HG03175 (cell line): ENCODE data around the gene CADPS2.

Source experiments
- ATAC-seq: cut with Tn5 transposase; IDR thresholded peaks from one replicate; pipeline ENCODE4 v1.9.1; 2021; ENCODE audit warnings: mild to moderate bottlenecking, moderate library complexity; ENCODE audit not compliant: unreplicated experiment

CADPS2 gene

GRCh38 chr7:122544463-122544862 lies 341.8 kb downstream of the CADPS2 start:
- ATAC-seq: peak; percentile 87

DNA sequence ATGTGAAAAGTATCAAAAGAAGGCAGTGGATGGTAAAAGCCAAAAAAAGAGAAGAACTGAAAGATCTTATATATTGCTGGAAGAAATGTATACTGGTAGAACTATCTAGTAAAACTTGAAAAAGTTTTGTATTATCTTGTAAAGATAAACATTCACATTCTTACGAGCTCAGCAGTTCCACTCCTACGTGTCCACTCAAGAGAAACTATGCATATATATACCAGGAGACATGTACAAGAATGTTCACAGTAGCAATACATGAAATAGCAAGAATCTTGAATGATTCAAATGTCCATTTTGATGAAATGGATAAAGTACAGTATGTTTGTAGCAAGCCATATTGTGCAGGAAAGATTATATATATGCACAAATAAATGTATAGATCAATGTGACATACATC lies 342.4 kb downstream of the CADPS2 start:
- ATAC-seq: no peak

- no peak for ATAC-seq
Observed at GRCh38 chr7:122543166-122543565, 343.1 kb downstream of the CADPS2 start.

GRCh38 chr7:122535086-122535485 lies 351.2 kb downstream of the CADPS2 start:
- no peak for ATAC-seq

DNA sequence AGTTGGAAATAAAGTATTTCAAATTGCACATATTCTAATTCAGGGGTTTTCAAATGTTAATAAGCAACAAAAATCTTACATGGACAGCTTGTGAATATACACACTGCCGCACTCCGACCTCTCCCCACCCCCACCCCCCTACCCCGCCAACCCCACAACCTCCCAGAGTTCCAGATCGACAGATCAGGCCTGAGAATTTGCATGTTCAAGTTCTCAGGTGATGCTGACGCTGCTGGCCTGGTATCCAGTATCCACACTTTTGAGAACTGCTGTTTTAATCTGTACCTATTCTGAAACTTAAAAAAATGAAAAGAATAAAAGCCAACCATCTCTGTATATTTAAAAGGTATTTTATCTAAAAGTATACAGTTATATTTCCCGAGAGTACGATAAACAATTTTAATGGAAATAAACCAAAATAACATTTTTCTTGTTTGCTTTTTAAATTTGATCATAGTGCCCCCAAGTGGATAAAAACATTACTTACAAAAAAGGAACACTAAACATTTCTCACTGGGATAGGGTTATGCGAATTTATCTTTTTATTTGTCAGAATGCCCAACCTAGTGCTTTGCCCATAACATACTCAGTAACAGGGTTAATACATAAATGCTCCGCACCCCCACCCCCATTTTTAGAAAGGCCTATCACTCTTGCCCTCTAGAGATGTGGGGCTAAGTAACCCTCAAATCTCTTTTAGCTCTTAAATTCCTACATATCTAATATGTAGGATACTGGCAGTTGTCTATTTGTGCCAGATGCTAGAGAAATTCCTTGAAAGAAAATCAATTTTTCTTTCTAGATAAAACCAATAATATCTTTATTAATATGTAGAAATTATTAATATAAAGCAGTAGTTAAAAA lies 353.6 kb downstream of the CADPS2 start:
- no peak for ATAC-seq

DNA sequence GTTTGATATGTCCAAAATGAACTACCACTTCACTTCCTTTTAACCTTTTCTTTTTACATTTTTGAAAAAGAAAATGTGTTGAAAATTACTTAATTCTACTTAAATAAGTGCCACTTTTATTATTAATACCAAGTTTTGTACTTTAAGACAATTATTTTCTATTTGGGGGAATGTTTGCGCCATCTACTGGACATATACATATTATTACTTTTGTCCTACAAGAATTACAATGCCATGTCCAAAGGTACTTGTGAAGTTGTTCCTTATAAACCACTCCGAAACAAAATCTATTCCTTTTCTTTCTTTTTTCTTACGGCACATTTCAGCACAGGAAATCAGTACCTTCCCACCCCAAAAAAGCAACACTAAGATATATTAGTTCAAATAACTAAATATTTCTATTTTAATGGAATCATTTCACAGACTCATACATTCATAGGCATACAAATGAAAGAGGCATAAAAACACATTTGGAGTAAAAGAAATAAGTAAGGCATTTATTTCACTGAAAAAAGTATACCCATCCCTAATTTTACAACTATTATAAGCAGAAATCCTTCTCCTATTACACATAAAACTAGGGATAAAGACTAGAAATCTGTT lies 357.3 kb downstream of the CADPS2 start:
- no peak for ATAC-seq

GRCh38 chr7:122525355-122525754 lies 360.9 kb downstream of the CADPS2 start:
- ATAC-seq: no peak

DNA sequence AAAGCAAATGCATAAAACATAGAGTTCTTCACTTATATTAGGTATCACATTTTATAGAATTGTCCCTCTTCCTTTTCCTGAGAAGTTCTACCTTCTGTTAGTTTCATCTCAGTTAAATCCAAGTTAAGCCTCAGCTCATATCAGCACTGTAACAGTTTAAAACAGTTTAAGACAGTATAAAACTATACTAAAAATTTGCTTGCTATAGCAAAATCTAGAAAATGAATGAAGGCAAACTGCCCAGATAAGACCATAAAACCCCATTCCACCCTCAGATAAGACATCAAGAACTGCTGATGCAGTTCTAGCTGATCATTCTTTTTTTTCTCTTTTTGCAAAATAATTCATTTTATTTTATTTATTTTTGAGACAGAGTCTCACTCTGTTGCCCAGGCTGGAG lies 364.5 kb downstream of the CADPS2 start:
- no peak for ATAC-seq

GRCh38 chr7:122520971-122521555 lies 365.2 kb downstream of the CADPS2 start:
- ATAC-seq: no peak

DNA sequence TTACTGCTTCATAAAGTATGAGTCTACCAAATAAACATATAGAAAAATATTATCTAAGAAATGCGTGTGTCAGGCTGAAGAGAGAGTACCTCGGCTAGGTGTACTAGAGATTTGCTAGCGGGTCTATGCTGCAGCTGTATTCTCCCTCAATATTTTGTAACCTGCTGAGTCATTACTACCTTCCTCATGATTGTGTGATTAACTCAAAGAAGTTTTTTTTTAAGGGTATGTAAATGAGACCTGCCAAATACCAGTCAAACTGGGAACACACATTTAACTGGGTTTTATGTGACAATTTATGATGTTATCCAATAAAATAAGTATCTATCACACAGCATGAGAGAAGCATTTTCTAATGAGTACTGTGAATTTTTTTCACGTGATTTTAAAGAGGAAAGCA lies 367.8 kb downstream of the CADPS2 start:
- no peak for ATAC-seq

- ATAC-seq: no peak
Observed at GRCh38 chr7:122517576-122517975, 368.7 kb downstream of the CADPS2 start.

GRCh38 chr7:122515404-122515803 lies 370.9 kb downstream of the CADPS2 start:
- no peak for ATAC-seq

DNA sequence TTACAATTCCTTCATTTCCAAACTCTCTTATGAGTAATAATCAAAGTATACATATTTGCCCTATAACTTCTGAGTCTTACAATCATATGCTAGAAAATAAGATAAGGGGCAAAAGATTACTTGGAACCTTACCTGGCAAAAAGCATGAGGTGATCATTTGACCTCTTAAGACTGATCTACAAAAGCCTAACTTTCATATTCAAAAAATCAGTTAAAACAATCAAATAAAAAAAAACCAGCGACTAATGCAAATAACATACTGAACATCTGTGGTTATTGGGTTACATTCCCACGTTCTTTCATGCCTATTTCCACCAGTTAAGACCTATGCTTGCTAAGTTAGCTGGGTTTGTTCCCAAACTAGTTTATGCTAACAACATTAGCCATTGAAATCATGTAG lies 375.0 kb downstream of the CADPS2 start:
- ATAC-seq: no peak

GRCh38 chr7:122507591-122507990 lies 378.7 kb downstream of the CADPS2 start:
- ATAC-seq: no peak

DNA sequence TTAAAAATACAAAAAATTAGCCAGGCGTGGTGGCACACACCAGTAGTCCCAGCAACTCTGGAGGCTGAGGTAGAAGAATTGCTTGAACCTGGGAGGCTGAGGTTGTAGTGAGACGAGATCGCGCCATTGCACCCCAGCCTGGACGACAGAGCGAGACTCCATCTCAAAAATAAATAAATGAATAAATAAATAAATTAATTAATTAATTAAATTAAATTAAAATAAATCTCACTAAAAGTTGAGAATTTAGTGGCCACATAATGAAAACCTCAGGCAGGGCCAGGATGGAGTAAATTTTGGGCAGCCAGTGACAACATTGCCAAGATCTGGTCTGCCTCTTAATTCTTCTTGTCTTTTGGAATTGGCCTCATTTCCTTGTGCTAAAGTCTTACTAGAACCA lies 394.3 kb downstream of the CADPS2 start:
- ATAC-seq: no peak

- ATAC-seq: no peak
Observed at GRCh38 chr7:122488241-122488640, 398.0 kb downstream of the CADPS2 start.

DNA sequence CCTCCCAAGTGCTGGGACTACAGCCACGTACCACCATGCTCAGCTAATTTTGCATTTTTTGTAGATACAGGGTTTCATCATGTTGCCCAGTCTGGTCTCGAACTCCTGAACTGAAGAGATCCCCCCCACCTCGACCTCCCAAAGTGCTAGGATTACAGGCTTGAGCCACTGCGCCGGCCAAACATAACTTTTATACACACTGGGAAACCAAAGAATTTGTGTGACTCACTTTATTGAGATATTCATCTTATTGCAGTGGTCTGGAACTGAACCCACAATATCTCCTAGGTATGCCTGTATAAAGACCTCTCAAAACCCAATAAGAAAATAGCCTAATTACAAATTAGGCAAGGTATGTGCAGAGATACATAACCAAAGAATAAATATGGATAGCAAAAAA lies 399.1 kb downstream of the CADPS2 start:
- no peak for ATAC-seq

DNA sequence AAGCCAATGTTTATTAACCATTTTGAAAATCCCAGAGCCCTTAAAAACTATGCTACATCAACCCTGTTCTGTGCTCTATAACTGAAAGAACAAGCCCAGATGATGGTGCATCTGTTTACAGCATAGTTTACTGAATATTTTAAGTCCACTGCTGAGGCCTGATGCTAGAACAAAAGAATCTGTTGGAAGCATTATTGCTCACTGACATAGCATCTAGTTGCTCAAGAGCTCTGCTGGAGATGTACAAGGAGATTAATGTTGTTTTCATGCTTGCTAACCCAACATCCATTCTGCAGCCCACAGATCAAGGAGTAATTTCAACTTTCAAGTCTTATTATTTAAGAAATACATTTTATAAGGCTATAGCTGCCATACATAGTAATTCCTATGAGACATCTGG lies 400.4 kb downstream of the CADPS2 start:
- no peak for ATAC-seq

GRCh38 chr7:122482212-122482611 lies 404.0 kb downstream of the CADPS2 start:
- no peak for ATAC-seq

GRCh38 chr7:122470859-122471258 lies 415.4 kb downstream of the CADPS2 start:
- ATAC-seq: no peak

DNA sequence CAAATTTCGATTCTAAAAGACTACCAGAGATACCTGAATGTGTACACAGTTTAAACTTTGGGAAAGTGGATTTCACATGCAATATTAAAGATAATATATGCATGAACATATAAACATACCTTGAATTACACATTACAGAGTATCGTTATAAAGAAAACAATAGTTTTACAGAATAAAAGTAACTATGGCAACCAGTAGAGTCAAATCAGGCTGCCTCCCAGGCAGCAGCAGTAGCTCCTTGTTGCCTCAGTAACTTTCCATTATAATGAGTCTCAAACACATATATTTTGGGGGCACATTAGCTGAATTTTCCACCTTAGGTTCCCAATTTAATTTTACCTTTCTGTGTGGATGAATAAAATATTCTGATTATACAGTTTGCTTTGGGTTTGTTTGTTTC lies 417.3 kb downstream of the CADPS2 start:
- no peak for ATAC-seq
